Activated CD8-positive, alpha-beta memory T cell treated with anti-CD3 and anti-CD28 coated beads, Interleukin-2, amount 50 U/mL, for 24 hours (primary cell): Measurements from ENCODE around the gene MYBPC2.
"Not testable (repeated sequence)": the region's sequence is repeated elsewhere in the genome, so short reads cannot be mapped to it uniquely, and the experiment has no call there.

Experiments
- DNase-seq: peaks from one replicate; pipeline ENCODE4 v3.0.0-alpha.2; 2020; ENCODE audit errors: extremely low read depth

The MYBPC2 gene

DNA sequence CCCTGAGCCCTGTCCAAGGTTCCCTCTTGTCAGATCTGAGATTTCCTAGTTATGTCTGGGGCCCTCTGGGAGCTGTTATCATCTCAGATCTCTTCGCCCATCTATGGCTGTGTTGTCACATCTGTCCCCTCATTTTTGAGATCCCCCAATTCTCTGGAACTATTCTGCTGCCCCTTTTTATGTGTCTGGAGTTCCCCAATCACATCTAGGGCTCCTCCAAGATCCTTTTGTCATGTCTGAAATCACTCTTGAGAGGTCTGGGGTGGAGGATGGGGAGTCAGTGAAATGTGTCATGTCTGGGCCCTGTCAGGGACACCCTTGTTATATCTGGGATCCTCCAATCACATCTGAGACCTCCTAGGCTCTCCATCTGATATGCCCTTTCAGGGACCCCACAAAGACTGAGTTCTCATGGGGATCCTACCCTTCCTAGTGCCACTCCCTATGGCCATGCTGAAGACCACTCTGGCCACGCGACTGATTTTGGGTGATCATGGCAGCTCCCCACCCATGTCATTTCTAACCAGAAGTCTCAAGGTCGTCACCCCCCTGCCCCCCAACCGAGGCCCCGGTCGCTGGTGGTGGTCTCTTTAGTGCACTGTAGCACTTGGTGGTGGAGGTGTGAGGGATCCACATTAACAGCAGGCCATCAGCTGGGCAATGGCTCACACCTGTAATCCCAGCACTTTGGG, 3.8 kb upstream of the MYBPC2 start:
- no peak for DNase-seq

DNA sequence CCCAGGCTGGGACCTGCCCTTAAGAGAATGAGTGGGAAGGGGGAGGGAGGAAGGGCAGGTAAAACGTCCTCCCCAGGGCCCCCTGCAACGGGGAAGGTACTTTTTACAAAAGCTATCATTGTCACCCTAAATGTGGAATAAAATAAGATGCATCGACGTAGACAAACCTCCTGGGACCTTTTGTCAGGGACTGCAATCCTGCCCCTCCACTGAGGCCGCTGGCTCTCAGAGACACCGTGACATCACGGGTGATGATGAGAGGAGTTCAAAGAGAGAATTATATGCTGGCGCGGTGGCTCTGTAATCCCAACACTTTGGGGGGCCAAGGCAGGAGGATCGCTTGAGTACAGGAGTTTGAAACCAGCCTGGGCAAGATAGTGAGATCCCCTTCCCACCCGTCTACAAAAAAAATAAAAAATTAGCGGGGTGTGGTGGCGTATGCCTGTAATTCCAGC, 1.8 kb upstream of the MYBPC2 start:
- no peak for DNase-seq

DNA sequence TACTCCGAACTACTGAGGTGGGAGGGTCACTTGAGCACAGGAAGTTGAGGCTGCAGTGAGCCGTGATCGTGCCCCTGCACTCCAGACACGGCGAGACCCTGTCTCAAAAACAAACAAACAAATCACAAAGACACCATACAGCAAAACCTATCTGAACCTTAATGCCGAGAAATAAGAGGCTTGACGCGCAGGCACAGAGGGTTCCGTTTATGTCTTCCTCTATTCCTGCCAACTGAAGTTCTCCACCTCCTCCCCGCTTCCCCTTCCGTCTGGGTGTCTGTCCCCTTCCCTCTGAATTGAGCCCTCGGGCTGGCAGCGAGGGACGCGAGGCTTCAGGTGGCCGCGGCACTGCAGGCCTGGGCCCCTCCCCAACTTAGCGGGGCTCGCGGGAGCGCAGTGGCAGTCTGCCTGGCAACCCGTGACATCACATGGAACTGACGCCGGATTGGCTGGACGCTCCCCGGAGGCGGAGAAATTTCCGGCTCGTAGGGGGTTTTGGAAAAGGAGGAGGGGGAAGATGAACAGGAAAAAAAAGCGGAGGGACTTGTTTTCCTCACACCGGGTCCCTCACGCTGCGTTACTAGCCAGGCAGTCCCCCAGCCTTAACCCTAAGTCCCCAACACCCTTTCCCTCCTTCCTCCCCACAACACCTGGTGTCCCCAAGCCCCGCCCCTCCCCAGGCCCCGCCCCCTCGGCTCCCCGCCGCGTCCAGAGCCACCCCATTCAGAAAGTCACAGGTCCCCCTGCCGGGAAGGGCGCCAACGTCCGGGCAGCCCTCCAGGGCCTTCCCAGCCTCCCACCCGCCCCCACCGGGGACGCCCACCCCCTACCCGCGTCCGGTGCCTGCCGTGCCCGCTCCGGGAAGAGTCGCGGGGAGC, 1.1 kb upstream of the MYBPC2 start:
- DNase-seq: peak; percentile 70

GRCh38 chr19:50433201-50434180, 799 bp downstream of the MYBPC2 start:
- no peak for DNase-seq

GRCh38 chr19:50434525-50434924, 1.8 kb downstream of the MYBPC2 start:
- no peak for DNase-seq

DNA sequence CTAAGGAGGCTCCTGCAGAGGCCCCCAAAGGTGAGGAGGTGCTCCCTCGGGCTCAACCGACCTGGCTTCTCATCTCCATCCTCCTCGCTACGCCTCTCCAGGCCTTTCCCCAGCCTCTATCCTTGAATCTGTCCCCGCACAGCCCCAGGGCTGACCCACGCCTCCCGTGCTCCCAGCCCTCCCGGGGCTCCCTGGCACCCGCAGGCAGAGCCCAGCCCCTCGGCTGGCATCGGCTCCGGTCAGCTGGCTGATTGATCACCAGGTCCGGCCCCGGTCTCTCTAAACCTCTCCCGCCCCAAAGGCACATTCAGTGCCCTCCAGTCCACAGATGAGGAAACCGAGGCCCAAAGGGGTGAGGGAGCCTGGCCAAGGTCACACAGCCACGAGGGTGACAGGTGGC, 2.5 kb downstream of the MYBPC2 start:
- no peak for DNase-seq

DNA sequence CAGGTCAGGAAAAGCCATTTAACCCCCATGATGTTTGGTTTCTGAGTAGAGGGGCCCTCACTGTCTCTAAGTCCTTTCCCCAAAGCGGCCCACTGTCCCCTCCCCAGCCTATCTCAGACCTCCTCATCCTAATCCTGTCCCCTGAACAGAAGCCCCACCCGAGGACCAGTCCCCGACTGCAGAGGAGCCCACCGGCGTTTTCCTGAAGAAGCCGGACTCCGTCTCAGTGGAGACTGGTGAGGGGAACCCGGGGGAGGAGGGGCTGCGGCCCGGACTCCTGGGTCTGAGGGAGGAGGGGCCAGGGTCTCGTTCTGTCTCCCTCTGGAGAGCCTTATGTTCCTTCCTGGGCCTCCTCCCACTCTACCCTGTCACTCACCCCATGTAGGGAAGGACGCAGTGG, 2.9 kb downstream of the MYBPC2 start:
- no peak for DNase-seq

GRCh38 chr19:50437862-50438449, 5.3 kb downstream of the MYBPC2 start:
- no peak for DNase-seq

- not testable (repeated sequence) for DNase-seq
Observed at GRCh38 chr19:50439130-50439529, 6.4 kb downstream of the MYBPC2 start.

DNA sequence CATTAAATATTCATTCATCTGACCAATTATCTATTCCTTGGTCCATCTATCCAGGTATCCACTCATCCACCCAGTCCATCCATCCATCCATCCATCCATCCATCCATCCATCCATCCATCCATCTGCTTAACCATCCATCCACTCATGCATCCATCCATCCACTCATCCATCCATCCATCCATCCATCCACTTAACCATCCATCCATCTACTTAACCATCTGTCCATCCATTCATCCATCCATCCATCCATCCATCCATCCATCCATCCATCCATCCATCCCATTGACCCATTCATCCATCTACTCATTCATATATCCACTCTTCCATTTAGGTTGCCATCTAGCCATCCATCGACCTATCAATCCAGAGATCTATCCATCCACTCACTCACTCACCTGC, 11.4 kb downstream of the MYBPC2 start:
- DNase-seq: no peak

DNA sequence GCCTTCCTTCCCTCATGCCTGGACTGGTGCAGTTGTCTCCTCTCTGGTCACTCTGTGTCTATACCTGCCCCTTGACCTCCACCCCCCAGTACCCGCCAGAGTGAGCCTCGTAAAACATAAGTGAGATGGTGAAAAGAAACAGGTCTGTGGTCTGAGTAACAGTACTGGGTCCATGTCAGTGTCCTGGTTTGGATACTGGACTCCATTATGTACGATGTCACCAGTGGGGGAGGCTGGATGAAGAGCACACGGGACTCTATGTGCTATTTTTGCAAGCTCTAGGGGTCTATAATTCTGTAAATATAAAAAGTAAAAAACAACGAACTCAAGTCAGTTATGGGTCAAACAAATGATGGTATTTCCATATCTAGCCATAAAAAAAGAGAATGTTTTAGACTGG, 14.4 kb downstream of the MYBPC2 start:
- no peak for DNase-seq

GRCh38 chr19:50447750-50448149, 15.1 kb downstream of the MYBPC2 start:
- DNase-seq: no peak

- DNase-seq: no peak
Observed at GRCh38 chr19:50449236-50449899, 16.7 kb downstream of the MYBPC2 start.

- no peak for DNase-seq
Observed at GRCh38 chr19:50450369-50451222, 17.9 kb downstream of the MYBPC2 start.

- DNase-seq: no peak
Observed at GRCh38 chr19:50451223-50451534, 18.5 kb downstream of the MYBPC2 start.

GRCh38 chr19:50453243-50453642, 20.6 kb downstream of the MYBPC2 start:
- DNase-seq: no peak

DNA sequence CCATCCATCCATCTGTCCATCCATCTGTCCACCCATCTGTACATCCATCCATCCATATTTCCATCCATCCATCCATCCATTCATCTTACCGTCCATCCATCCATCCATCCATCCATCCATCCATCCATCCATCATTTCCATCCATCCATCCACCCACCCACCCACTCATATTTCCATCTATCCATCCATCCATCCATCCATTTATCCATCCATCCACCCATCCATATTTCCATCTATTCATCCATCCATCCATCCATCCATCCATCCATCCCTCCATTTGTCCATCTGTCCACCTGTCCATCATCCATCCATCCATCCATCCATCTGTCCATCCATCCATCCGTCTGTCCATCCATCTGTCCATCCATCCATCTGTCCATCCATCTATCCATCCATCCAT, 23.3 kb downstream of the MYBPC2 start:
- DNase-seq: no peak

GRCh38 chr19:50457300-50457699, 24.6 kb downstream of the MYBPC2 start:
- DNase-seq: no peak

DNA sequence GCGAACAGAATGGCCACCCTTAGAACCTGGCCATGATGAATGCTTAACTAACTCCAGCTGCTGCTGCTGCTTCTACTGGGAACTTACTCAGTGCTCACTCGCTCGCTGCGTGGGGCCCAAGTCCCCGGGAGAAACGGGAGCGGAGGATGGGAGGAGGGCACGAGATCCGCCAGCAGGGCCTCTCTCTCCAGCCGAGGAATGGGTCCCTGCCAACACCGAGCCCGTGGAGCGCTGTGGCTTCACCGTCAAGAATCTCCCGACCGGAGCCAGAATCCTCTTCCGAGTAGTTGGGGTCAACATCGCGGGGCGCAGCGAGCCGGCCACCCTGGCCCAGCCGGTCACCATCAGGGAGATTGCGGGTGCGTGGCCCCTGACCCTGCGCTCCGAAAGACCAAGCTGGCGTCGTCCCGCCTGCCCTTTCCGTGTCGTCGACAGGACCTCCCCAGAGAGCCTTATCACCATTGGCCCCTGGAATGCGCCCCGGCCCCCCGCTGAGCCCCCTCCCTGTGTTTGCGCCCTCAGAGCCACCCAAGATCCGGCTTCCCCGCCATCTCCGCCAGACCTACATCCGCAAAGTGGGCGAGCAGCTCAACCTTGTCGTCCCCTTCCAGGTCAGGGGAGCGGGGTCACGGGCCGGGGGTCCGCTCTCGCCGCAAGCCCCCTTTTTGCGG, 25.8 kb downstream of the MYBPC2 start:
- DNase-seq: no peak

- DNase-seq: no peak
Observed at GRCh38 chr19:50459067-50459456, 26.4 kb downstream of the MYBPC2 start.
